Common myeloid progenitor, CD34-positive (primary cell): ENCODE measurements around the gene ATP2B2.

Source experiments
- CTCF ChIA-PET: fragments of 350-600 bp; sonication (Branson Sonifier 250); formaldehyde crosslinking; loops from one replicate; lab custom pipeline; 2021; ENCODE audit warnings: antibody characterized with exemption; lab: Charles Lee
- POLR2A ChIA-PET: fragments of 350-600 bp; sonication (Branson Sonifier 250); formaldehyde crosslinking; loops from one replicate; lab custom pipeline; 2021; ENCODE audit warnings: antibody characterized with exemption; lab: Charles Lee
- DNase-seq, 3 donors: peaks; one replicate each; pipeline versions ENCODE4 v3.0.0 to v3.0.0-alpha.2; 2013
- H3K27ac ChIP-seq, 2 experiments: 1 replicate in 1 of 2; 2 replicates in 1 of 2; pipeline ENCODE4 v1.7.0; 2013; ENCODE audit warnings: inconsistent platforms in 2 of 2, low read length in 2 of 2, mild to moderate bottlenecking in 2 of 2, low read depth in 1 of 2, moderate library complexity in 1 of 2; ENCODE audit not compliant: severe bottlenecking in 2 of 2, insufficient read depth in 1 of 2, poor library complexity in 1 of 2
- H3K27me3 ChIP-seq, 5 experiments: replicated peaks in 2 of 5; 1 replicate in 3 of 5; 2 replicates in 2 of 5; pipeline versions ENCODE4 v1.6.1 to v1.7.0; 2013; ENCODE audit warnings: low read length in 4 of 5, mild to moderate bottlenecking in 2 of 5, moderate library complexity in 2 of 5, inconsistent platforms in 1 of 5; ENCODE audit not compliant: insufficient read depth in 5 of 5, control insufficient read depth in 4 of 5
- H3K36me3 ChIP-seq, 4 experiments: 1 replicate in 2 of 4; 2 replicates in 2 of 4; pipeline versions ENCODE4 v1.6.1 to v1.7.0; 2013; ENCODE audit warnings: low read length in 3 of 4, control low read depth in 1 of 4, mild to moderate bottlenecking in 1 of 4; ENCODE audit not compliant: control insufficient read depth in 4 of 4, insufficient read depth in 4 of 4
- H3K4me1 ChIP-seq, 4 experiments: 1 replicate in 3 of 4; 2 replicates in 1 of 4; pipeline versions ENCODE4 v1.6.1 to v1.7.1; 2013; ENCODE audit warnings: low read length in 3 of 4, mild to moderate bottlenecking in 3 of 4, control low read depth in 1 of 4, inconsistent platforms in 1 of 4, moderate library complexity in 1 of 4; ENCODE audit not compliant: control insufficient read depth in 4 of 4, insufficient read depth in 4 of 4; ENCODE audit errors: control extremely low read depth in 1 of 4
- H3K4me3 ChIP-seq, 7 experiments: 1 replicate in 4 of 7; 2 replicates in 3 of 7; pipeline versions ENCODE4 v1.5.1 to v1.7.0; 2013; ENCODE audit warnings: mild to moderate bottlenecking in 7 of 7, low read length in 6 of 7, moderate library complexity in 6 of 7, inconsistent platforms in 2 of 7, low read depth in 2 of 7, control low read depth in 1 of 7; ENCODE audit not compliant: insufficient read depth in 4 of 7, control insufficient read depth in 1 of 7; ENCODE audit errors: extremely low read depth in 1 of 7
- H3K9me3 ChIP-seq, 5 experiments: 1 replicate in 4 of 5; 2 replicates in 1 of 5; pipeline versions ENCODE4 v1.6.1 to v1.7.1; 2013; ENCODE audit warnings: low read length in 4 of 5, mild to moderate bottlenecking in 2 of 5, inconsistent platforms in 1 of 5, low read depth in 1 of 5, moderate library complexity in 1 of 5; ENCODE audit not compliant: control insufficient read depth in 4 of 5, insufficient read depth in 2 of 5; ENCODE audit errors: control extremely low read depth in 1 of 5
- WGBS: methylation state at CpG from one replicate; pipeline ENCODE4 v1.1.5; 2013; ENCODE audit not compliant: insufficient coverage; 5-methylcytosine and 5-hydroxymethylcytosine counted together

ATP2B2 gene

GRCh38 chr3:10513306-10513705, 7.9 kb upstream of the ATP2B2 start:
- WGBS: 93% methylated on average over 8 of the region's 8 CpGs
- Histone ChIP-seq H3K27me3 (peaks cover 0 to 7% (median 0%) of the 10 kb centered on the region in 5 experiments), H3K27ac (no peak overlapping the region), H3K4me3 (no peak overlapping the region), H3K36me3 (no peaks in the 10 kb centered on the region), H3K4me1 (no peaks in the 10 kb centered on the region), H3K9me3 (no peaks in the 10 kb centered on the region)
- CTCF ChIA-PET: no interaction called here
- POLR2A ChIA-PET: no interaction called here
- DNase-seq: no peak

DNA sequence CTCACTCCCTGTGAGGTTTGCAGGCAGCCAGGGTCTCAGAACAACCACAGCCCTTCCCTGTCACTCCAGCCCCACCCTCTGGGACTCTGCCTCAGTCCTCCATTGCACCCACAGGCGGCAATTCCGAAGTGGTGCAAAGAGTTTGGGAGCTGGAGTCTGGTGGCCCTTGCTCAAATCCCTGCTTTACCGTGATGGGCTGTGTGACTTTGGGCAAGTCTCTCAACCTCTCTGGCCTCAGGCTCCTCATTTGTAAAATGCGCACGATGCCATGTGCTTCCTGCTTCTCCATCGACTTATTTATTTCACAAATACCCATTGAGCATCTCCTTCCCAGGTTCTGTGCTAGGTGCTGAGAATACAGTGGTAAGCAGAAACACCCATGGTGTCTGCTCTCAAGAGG, 7.3 kb upstream of the ATP2B2 start:
- POLR2A ChIA-PET: no interaction called here
- no peaks in the 10 kb centered on the region for H3K36me3 ChIP-seq
- 95% methylated on average over 4 of the region's 6 CpGs for WGBS
- no peaks in the 10 kb centered on the region for H3K9me3 ChIP-seq
- CTCF ChIA-PET: no interaction called here
- no peak for DNase-seq
- no peak overlapping the region for H3K4me3 ChIP-seq
- no peak overlapping the region for H3K27ac ChIP-seq
- peaks cover 0 to 9% (median 0%) of the 10 kb centered on the region in 5 experiments for H3K27me3 ChIP-seq
- no peaks in the 10 kb centered on the region for H3K4me1 ChIP-seq

DNA sequence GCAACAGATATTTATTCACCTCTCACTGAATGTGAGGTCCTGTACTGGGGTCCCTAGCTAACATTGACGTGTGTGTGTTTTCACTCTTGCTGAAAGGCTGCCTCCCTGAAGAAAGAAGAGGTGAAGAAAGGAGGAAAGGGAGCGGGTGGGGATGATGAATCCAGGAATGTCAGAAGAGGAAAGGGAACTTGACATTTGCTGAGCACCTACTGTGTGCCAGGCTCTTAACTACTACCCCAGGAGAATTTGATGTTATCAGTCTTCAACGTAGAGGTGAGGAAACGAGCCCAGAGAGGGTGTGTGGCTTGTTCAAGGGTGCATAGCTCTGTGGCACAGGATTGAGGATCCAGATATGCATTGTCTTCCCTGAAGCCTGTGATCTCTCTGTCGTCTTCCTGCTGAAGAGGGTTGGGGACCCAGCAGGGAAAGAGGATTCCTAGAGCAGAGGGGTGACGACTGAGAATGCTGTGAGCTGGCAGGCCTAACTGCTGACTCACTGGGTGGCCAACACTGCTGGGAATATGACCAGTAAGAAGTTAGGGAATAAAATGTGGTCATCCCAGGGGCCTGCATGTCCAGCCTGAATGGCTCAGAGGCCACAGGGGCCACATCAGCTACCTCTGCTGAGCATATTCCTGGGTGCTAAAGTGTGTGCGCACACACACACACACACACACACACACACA, 6.6 kb upstream of the ATP2B2 start:
- POLR2A ChIA-PET: no interaction called here
- Histone ChIP-seq H3K27me3 (peaks cover 0 to 6% (median under 1%) of the 10 kb centered on the region in 5 experiments), H3K27ac (no peak overlapping the region), H3K36me3 (no peaks in the 10 kb centered on the region), H3K4me3 (no peak overlapping the region), H3K4me1 (no peaks in the 10 kb centered on the region), H3K9me3 (no peaks in the 10 kb centered on the region)
- 94% methylated on average over 4 of the region's 7 CpGs for WGBS
- no peak for DNase-seq
- CTCF ChIA-PET: no interaction called here

DNA sequence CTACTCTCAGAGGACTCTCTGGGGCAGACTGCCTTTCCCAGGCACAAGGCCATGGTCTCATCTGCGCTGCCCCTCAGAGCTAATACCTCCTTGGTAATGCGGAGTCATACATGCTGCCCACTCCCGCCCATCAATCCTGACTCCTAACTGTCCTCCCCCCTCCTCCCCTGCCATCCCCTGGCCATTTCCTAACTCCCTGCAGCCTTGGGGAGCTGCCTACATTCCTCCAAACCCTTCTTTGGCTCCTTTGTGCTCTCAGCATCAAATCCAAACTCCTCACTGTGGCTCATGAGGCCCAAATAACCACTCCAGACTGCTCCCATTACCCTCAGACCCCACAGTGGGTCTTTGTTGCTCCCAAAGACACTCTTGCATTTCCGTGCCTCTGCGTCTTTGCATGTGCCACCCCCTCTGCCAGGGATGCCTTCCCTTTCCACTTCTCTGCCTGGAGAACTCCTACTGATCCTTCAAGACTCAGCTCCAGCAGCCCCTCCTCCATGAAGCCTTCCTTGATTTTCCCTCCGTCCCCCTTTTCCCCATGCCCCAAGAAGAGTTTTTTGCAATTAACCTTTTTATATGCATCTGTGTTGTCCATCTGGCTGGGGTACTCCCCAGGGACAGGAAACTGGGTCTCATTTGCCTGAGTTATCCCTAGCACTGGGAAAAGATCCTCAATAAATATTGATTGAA, 5.5 kb upstream of the ATP2B2 start:
- ChIA-PET POLR2A (interaction anchor here (0.6 kb wide), 1 partner anchor 13 kb away, joined by 4 read pairs; no protein-coding TSS in a partner anchor), CTCF (interaction anchor here (0.7 kb wide), 1 partner anchor 213 kb away, joined by 3 read pairs; no protein-coding TSS in a partner anchor)
- WGBS: 95% methylated on average over 6 of the region's 6 CpGs

GRCh38 chr3:10510086-10510742, 4.8 kb upstream of the ATP2B2 start:
- H3K4me3 ChIP-seq: no peak overlapping the region
- H3K9me3 ChIP-seq: no peaks in the 10 kb centered on the region
- WGBS: 94% methylated on average over 10 of the region's 10 CpGs
- peaks cover 0 to 20% (median 12%) of the 10 kb centered on the region in 5 experiments for H3K27me3 ChIP-seq
- H3K27ac ChIP-seq: no peak overlapping the region
- ChIA-PET CTCF (interaction anchor here (0.7 kb wide), 1 partner anchor 214 kb away, joined by 3 read pairs; no protein-coding TSS in a partner anchor), POLR2A (interaction anchor here (0.5 to 0.6 kb wide), 2 partner anchors 14 kb away, joined by 3 to 4 read pairs; no protein-coding TSS in a partner anchor)
- H3K36me3 ChIP-seq: no peaks in the 10 kb centered on the region
- H3K4me1 ChIP-seq: peaks cover 0 to 4% (median 2%) of the 10 kb centered on the region in 4 experiments
- DNase-seq: no peak

More for the DNA sequence above, 5.5 kb upstream of the ATP2B2 start:
- Histone ChIP-seq H3K9me3 (no peaks in the 10 kb centered on the region), H3K27ac (no peak overlapping the region), H3K4me3 (no peak overlapping the region), H3K36me3 (no peaks in the 10 kb centered on the region), H3K4me1 (no peaks in the 10 kb centered on the region), H3K27me3 (peaks cover 0 to 16% (median 9%) of the 10 kb centered on the region in 5 experiments)
- no peak for DNase-seq

DNA sequence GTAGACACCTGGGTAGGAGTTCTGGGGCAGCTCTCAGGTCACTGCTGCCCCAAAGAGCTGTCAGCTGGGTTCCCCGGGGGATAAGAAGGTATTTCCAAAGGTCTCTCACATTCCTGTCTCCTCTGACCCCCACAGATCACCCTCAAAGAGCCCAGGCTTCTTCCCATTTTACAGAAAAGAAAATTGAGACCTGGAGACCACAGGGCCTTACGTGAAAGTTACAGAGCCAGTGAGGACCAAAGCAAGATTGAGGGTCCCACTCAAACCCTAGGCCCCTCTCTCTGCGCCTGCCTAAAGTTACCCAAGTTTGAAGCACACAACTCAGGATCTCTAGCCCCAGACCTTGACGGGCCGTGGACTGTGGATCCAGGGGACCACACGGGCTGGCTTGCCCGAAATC, 3.9 kb upstream of the ATP2B2 start:
- POLR2A ChIA-PET: no interaction called here
- no peak for DNase-seq
- WGBS: 100% methylated on average over 4 of the region's 7 CpGs
- peaks cover 0 to 9% (median 4%) of the 10 kb centered on the region in 4 experiments for H3K4me1 ChIP-seq
- no peaks in the 10 kb centered on the region for H3K36me3 ChIP-seq
- peaks cover 0 to 28% (median 15%) of the 10 kb centered on the region in 5 experiments for H3K27me3 ChIP-seq
- H3K4me3 ChIP-seq: no peak overlapping the region
- CTCF ChIA-PET: no interaction called here
- H3K9me3 ChIP-seq: no peaks in the 10 kb centered on the region
- no peak overlapping the region for H3K27ac ChIP-seq
